ENCODE data around the gene CZIB.
"Not testable (repeated sequence)": the region's sequence is repeated elsewhere in the genome, so short reads cannot be mapped to it uniquely, and the experiment has no call there.

Gene CZIB

DNA sequence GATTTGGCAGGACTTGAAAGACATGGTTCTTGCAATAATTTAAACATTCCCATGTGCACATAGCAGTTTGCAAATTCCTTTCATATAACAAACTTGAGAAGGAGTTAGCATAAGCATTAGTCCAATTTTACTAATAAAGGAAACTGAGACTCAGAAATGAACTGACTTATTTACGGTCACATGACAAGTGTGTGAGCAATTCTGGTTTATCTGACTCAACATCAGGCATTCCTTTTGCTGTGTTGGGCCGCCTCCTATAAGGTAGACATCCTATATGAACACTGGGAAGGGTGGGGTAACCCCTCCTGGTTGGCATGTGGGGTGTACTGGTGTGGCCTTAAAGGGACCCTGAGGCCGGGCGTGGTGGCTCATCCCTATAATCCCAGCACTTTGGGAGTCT, 32.3 kb downstream of the CZIB start:
- no peak for DNase-seq

- no peak for DNase-seq
Measured at GRCh38 chr1:53187401-53187800, 33.0 kb downstream of the CZIB start.

GRCh38 chr1:53186533-53186932, 33.9 kb downstream of the CZIB start:
- no peak for DNase-seq

- DNase-seq, result not testable (repeated sequence)
Measured at GRCh38 chr1:53185955-53186297, 34.5 kb downstream of the CZIB start.

GRCh38 chr1:53183095-53183990, 37.1 kb downstream of the CZIB start:
- DNase-seq, result no peak

GRCh38 chr1:53182716-53183094, 37.7 kb downstream of the CZIB start:
- DNase-seq, result no peak

- DNase-seq, result peak; percentile 87
Measured at GRCh38 chr1:53182111-53182593, 38.3 kb downstream of the CZIB start.

GRCh38 chr1:53180951-53181350, 39.5 kb downstream of the CZIB start:
- no peak for DNase-seq

DNA sequence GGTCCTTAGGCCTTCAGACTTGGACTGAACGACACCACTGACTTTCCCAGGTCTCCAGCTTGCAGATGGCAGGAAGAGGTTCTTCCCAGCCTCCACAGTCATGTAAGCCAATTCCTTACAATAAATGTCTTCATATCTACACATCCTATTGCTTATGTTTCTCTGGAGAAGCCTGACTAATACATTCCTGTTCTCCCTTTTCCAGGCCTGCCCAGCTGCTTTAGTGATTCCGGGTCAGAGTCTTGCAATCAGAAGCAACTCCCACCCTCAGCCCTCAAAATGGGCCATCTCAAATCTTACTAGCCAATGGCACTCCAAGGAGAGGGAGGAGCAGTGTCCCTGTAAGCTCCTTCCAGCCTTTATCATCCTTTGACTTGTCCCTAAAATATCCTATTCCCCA, 40.2 kb downstream of the CZIB start:
- no peak for DNase-seq

- no peak for DNase-seq
Measured at GRCh38 chr1:53176452-53177208, 43.8 kb downstream of the CZIB start.

- DNase-seq, result peak; percentile 29
Measured at GRCh38 chr1:53174971-53175913, 45.2 kb downstream of the CZIB start.

DNA sequence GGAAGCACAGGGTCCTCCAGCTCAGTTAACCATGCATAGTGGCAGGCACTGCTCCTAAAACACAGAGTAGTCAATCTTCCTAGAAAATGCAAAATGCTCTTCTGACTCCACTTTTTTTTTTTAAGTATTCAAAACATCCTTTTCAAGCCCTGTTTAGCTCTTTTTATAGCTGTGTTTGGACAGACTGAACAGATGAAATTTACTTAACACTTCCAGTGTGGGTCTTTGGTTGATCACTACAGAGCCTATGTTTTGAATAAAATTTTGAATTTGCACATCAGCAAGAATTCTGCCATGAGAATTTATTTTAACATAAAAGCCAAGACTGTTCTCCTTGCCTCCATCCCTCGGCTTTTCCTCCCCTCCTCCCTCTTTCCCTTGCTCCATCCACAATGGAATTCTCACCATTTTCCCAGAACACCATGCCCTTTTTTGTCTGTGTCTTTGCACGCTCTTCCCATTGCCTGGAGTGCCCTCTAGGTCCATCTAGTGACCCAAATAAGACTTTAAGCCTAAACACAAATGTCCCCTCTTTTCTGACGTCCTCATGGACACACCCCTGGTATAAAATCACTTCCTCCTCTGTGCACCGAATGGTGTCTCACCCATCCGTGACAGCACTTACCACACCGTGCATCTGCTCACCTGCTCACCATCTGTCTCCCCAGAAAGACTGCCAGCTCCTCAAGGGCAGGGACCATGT, 47.9 kb downstream of the CZIB start:
- DNase-seq, result peak; percentile 13

DNA sequence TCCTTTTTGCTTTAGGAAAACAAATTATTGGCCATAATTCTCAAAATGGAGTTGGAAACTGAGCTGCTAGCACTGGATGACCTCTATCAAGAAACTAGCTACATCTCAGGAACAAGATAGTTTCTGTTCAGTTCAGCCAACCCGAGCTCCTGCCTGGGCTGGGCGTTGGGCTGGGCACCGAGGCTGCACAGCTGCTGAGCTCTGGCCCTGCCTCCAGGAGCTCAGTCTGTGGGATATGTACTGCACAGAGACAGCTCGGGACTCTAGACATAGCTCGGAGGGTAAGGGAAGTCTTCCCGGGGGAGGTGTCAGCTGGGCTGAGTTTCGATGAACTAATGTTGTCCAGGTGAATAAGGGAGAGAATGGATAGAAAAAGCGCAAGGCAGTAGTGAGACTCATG, 53.5 kb downstream of the CZIB start:
- no peak for DNase-seq

GRCh38 chr1:53166366-53166765, 54.1 kb downstream of the CZIB start:
- no peak for DNase-seq

- no peak for DNase-seq
Measured at GRCh38 chr1:53165408-53165961, 54.9 kb downstream of the CZIB start.

Measured in suppressor macrophage treated with lipopolysaccharide for 4 hours (primary cell).